Measurements from ENCODE around the gene ADGRB3. TPM values are rescaled to one million over a fixed set of nuclear protein-coding genes. Genes with fewer than 3 reads are reported as not detected.

Gene ADGRB3
- total and polyA plus RNA-seq, 2 donors (not counting 1 experiment from before 2014, with no cell fraction given), result not detected

GRCh38 chr6:68639826-68640490, 4.9 kb downstream of the ADGRB3 start:
- Histone ChIP-seq H3K36me3 (replicated peaks in 1 of 2; ENCODE audit: control extremely low read depth in 1 of 2, control insufficient read depth in 1 of 2, extremely low read depth in 1 of 2, insufficient read depth in 2 of 2, low read length in 1 of 2) (no peaks in the 10 kb centered on the region), H3K79me2 (ENCODE audit: control insufficient read depth, insufficient read depth, low read length) (no peaks in the 10 kb centered on the region)

More at GRCh38 chr6:68639826-68640490, 4.9 kb downstream of the ADGRB3 start:
- intact Hi-C loops (cut with micrococcal nuclease), result loop anchor here (5.0 kb wide), 1 partner anchor 1467 kb away; no protein-coding TSS in a partner anchor
- POLR2A ChIA-PET, result no interaction called here
- CTCF ChIA-PET, result no interaction called here
- H4K20me1 ChIP-seq (ENCODE audit: control insufficient read depth, insufficient read depth, low read length, poor library complexity, severe bottlenecking), result no peaks in the 10 kb centered on the region
- Mint-ChIP-seq H3K4me1 (peaks cover 16% of the 10 kb centered on the region), H3K9me3 (ENCODE audit: insufficient read depth) (no peaks in the 10 kb centered on the region), H3K4me3 (no peak overlapping the region), H3K27ac (no peak overlapping the region), H3K27me3 (peaks cover 35% of the 10 kb centered on the region)
- peaks cover 10 to 11% of the 10 kb centered on the region in 2 donors for H3K4me1 ChIP-seq (ENCODE audit: control insufficient read depth in 2 of 2, insufficient read depth in 2 of 2, low read length in 2 of 2)
- TF ChIP-seq EZH2 (IDR thresholded peaks at IDR 0.05; ENCODE audit: borderline replicate concordance, insufficient read depth, low read depth, low read length, poor library complexity, severe bottlenecking) (no peak), CTCF (IDR thresholded peaks at IDR 0.05) (no peak)
- H3K9ac ChIP-seq (ENCODE audit: low read length), result no peak overlapping the region
- no peak overlapping the region for H3K4me2 ChIP-seq (replicated peaks; ENCODE audit: low read depth, low read length, poor library complexity, severe bottlenecking)
- DNase-seq (no peak), ATAC-seq (ENCODE audit: low read depth) (no peak)
- H3K27ac ChIP-seq (ENCODE audit: low read length in 2 of 2), result no peak overlapping the region
- no peak overlapping the region for H2AFZ ChIP-seq (ENCODE audit: insufficient read depth, low read depth, low read length, poor library complexity, severe bottlenecking)
- WGBS (ENCODE audit: insufficient coverage), result 16% methylated on average over 5 of the region's 13 CpGs
- no peaks in the 10 kb centered on the region for H3K9me3 ChIP-seq (ENCODE audit: control extremely low read depth in 1 of 3, control insufficient read depth in 2 of 3, insufficient read depth in 1 of 3, low read length in 2 of 3)
- H3K27me3 ChIP-seq (replicated peaks in 1 of 4; ENCODE audit: control extremely low read depth in 1 of 4, control insufficient read depth in 3 of 4, insufficient read depth in 4 of 4, low read length in 3 of 4), result peaks cover 0 to 10% (median 6%) of the 10 kb centered on the region in 4 experiments
- H3K4me3 ChIP-seq (ENCODE audit: control extremely low read depth in 1 of 5, extremely low read depth in 1 of 5, insufficient read depth in 1 of 5, low read depth in 2 of 5, low read length in 4 of 5), result no peak overlapping the region
